Bronchial epithelial cell (primary cell): ENCODE data around the gene FGFBP2. TPM values are rescaled to one million over a fixed set of nuclear protein-coding genes. Genes with fewer than 3 reads are reported as not detected.

ENCODE experiments used
- DNase-seq: peaks from one replicate; pipeline ENCODE4 v3.0.0-alpha.2; 2010; ENCODE audit warnings: low read depth
- FAIRE-seq: peaks from 2 replicates; lab custom pipeline; 2011; peaks lifted over from hg19 to GRCh38; lab: Jason Lieb, UNC
- H3K27me3 ChIP-seq: 2 replicates; pipeline ENCODE4 v1.5.1; 2011; ENCODE audit warnings: low read length; ENCODE audit not compliant: control insufficient read depth, insufficient read depth
- H3K36me3 ChIP-seq: 2 replicates; pipeline ENCODE4 v1.5.1; 2011; ENCODE audit warnings: low read length; ENCODE audit not compliant: control insufficient read depth, insufficient read depth
- H3K4me3 ChIP-seq: 2 replicates; pipeline ENCODE4 v1.5.1; 2011; ENCODE audit warnings: mild to moderate bottlenecking, low read depth, low read length, control low read depth
- CTCF ChIP-seq: IDR thresholded peaks from 2 replicates; pipeline ENCODE4 v1.5.1; 2011; ENCODE audit warnings: mild to moderate bottlenecking, moderate library complexity, low read length, control low read depth, inconsistent platforms; ENCODE audit not compliant: insufficient read depth, severe bottlenecking
- total RNA-seq: library from RNA; depleted of rRNA; stranded (reverse); fragments of >200 nt; gene quantifications from 2 replicates; pipeline ENCODE4 v1.2.1, GENCODE V29; 2014

FGFBP2 gene
- not detected in 2 replicates for total RNA-seq

- DNase-seq, result peak; percentile 29
- no peaks in the 10 kb centered on the region for H3K36me3 ChIP-seq
- H3K4me3 ChIP-seq, result no peak within 1 kb of the TSS
- H3K27me3 ChIP-seq, result no peaks in the 10 kb centered on the region
- no peak for FAIRE-seq
- peak; percentile 56 for TF ChIP-seq CTCF
Measured at GRCh38 chr4:15963001-15963451, at the start of gene FGFBP2. FGFBP2 (minus strand) TSS chr4:15963175; CDS start chr4:15963129, 46 bp downstream.

- no peak for TF ChIP-seq CTCF
- Histone ChIP-seq H3K4me3 (no peak overlapping the region), H3K36me3 (no peaks in the 10 kb centered on the region), H3K27me3 (no peaks in the 10 kb centered on the region)
- DNase-seq (no peak), FAIRE-seq (no peak)
Measured at GRCh38 chr4:16011173-16011572, 48.2 kb upstream of the FGFBP2 start.

- Histone ChIP-seq H3K27me3 (no peaks in the 10 kb centered on the region), H3K4me3 (no peak overlapping the region), H3K36me3 (no peaks in the 10 kb centered on the region)
- TF ChIP-seq CTCF, result no peak
- DNase-seq (no peak), FAIRE-seq (no peak)
Measured at GRCh38 chr4:16009153-16009552, 46.2 kb upstream of the FGFBP2 start.

- Histone ChIP-seq H3K27me3 (no peaks in the 10 kb centered on the region), H3K4me3 (no peak overlapping the region), H3K36me3 (no peaks in the 10 kb centered on the region)
- FAIRE-seq (no peak), DNase-seq (no peak)
- no peak for TF ChIP-seq CTCF
Measured at GRCh38 chr4:16007471-16008095, 44.6 kb upstream of the FGFBP2 start.

- FAIRE-seq, result no peak
- Histone ChIP-seq H3K27me3 (no peaks in the 10 kb centered on the region), H3K4me3 (no peak overlapping the region), H3K36me3 (no peaks in the 10 kb centered on the region)
- no peak for DNase-seq
- TF ChIP-seq CTCF, result no peak
Measured at GRCh38 chr4:16006771-16007446, 43.9 kb upstream of the FGFBP2 start.

GRCh38 chr4:16005676-16006075, 42.7 kb upstream of the FGFBP2 start:
- no peak for TF ChIP-seq CTCF
- DNase-seq (no peak), FAIRE-seq (no peak)
- H3K4me3 ChIP-seq, result no peak overlapping the region
- no peaks in the 10 kb centered on the region for H3K36me3 ChIP-seq
- no peaks in the 10 kb centered on the region for H3K27me3 ChIP-seq
